Measurements from ENCODE around the gene BMS1. TPM values are rescaled to one million over a fixed set of nuclear protein-coding genes. Genes with fewer than 3 reads are reported as not detected.

The BMS1 gene
- total and polyA plus RNA-seq, 10 of the 15 experiments (the other 5 are each of a cell fraction or from before 2014, with no cell fraction given) = 7.6 to 33.6 (median 21.0) TPM

- TF ChIP-seq, protein P1, sequence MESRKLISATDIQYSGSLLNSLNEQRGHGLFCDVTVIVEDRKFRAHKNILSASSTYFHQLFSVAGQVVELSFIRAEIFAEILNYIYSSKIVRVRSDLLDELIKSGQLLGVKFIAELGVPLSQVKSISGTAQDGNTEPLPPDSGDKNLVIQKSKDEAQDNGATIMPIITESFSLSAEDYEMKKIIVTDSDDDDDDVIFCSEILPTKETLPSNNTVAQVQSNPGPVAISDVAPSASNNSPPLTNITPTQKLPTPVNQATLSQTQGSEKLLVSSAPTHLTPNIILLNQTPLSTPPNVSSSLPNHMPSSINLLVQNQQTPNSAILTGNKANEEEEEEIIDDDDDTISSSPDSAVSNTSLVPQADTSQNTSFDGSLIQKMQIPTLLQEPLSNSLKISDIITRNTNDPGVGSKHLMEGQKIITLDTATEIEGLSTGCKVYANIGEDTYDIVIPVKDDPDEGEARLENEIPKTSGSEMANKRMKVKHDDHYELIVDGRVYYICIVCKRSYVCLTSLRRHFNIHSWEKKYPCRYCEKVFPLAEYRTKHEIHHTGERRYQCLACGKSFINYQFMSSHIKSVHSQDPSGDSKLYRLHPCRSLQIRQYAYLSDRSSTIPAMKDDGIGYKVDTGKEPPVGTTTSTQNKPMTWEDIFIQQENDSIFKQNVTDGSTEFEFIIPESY (IDR thresholded peaks at IDR 0.05) = no peak
- TF ChIP-seq, protein P2, sequence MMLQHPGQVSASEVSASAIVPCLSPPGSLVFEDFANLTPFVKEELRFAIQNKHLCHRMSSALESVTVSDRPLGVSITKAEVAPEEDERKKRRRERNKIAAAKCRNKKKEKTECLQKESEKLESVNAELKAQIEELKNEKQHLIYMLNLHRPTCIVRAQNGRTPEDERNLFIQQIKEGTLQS (IDR thresholded peaks at IDR 0.05; ENCODE audit: borderline replicate concordance, extremely low read depth, low read depth, low read length) = no peak
- TF ChIP-seq POU2F2 (IDR thresholded peaks at IDR 0.05; ENCODE audit: borderline replicate concordance, low read depth, low read length) (peak; percentile 90), ZNF592 (IDR thresholded peaks at IDR 0.05) (0 out of 2 replicates have a peak, but pooled peaks have one; percentile 21), BHLHE40 (IDR thresholded peaks at IDR 0.05; ENCODE audit: borderline replicate concordance in 1 of 2, low read depth in 2 of 2, low read length in 1 of 2) (peak; percentile 47 to 49; a peak in 3 of 4 replicates), PAX5 (IDR thresholded peaks at IDR 0.05; ENCODE audit: borderline replicate concordance, low read depth, low read length) (no peak), STAT3 (IDR thresholded peaks at IDR 0.05; ENCODE audit: low read depth, low read length) (peak; percentile 58; the same call in 1 of the 2 replicates), POLR2AphosphoS5 (IDR thresholded peaks at IDR 0.05; ENCODE audit: low read length) (peak; percentile 95), KLF5 (IDR thresholded peaks at IDR 0.05; ENCODE audit: partially characterized antibody) (peak; percentile 80), E2F8 (IDR thresholded peaks at IDR 0.05; ENCODE audit: low read depth, partially characterized antibody) (peak; percentile 93), HDGF (IDR thresholded peaks at IDR 0.05) (no peak), TCF3 (IDR thresholded peaks at IDR 0.05; ENCODE audit: borderline replicate concordance, insufficient read depth, low read depth, low read length) (no peak), RUNX3 (IDR thresholded peaks at IDR 0.05; ENCODE audit: low read length) (peak; percentile 65), MLLT1 (IDR thresholded peaks at IDR 0.05) (peak; percentile 80), EGR1 (IDR thresholded peaks at IDR 0.05; ENCODE audit: borderline replicate concordance in 1 of 2, low read depth in 2 of 2, low read length in 2 of 2) (peak; percentile 63 to 83), EP300 (IDR thresholded peaks at IDR 0.05; ENCODE audit: borderline replicate concordance in 1 of 2, control insufficient read depth in 1 of 2, low read depth in 2 of 2, low read length in 2 of 2) (peak in 1 of 2 experiments; percentile 48; a peak in 1 of 4 replicates), GABPA (IDR thresholded peaks at IDR 0.05; ENCODE audit: low read depth) (peak; percentile 100)
These were observed at the start of gene BMS1 (continued) for GRCh38 chr10:42782446-42783180.
